Tibial nerve (tissue), 3 donors: ENCODE results near the gene AMPD2.

Experiments used
- CTCF ChIP-seq, 5 experiments: fragments of 200-600 bp in 3 of 5; fragments of 450-650 bp in 2 of 5; sonication (generic) in 3 of 5; IDR thresholded peaks; one replicate each; pipeline ENCODE4 v1.5.1; 2016 to 2019; ENCODE audit warnings: antibody characterized with exemption in 5 of 5, mild to moderate bottlenecking in 3 of 5, moderate library complexity in 2 of 5
- POLR2A ChIP-seq, 2 donors: fragments of 450-650 bp; IDR thresholded peaks; one replicate each; pipeline ENCODE4 v1.6.1; 2017; ENCODE audit warnings: antibody characterized with exemption in 2 of 2, mild to moderate bottlenecking in 2 of 2, moderate library complexity in 2 of 2

- no peak for TF ChIP-seq CTCF (IDR thresholded peaks at IDR 0.05)
- no peak for TF ChIP-seq POLR2A (IDR thresholded peaks at IDR 0.05)
Observed at GRCh38 chr1:109652402-109652801, 32.8 kb downstream of the AMPD2 start.
